ENCODE measurements around the gene CCDC178.

GRCh38 chr18:32968248-32968647 lies 472.3 kb downstream of the CCDC178 start:
- TF ChIP-seq CTCF (conservative IDR thresholded peaks at IDR 0.05; ENCODE audit: low read depth, low read length) (no peak), RAD21 (IDR thresholded peaks at IDR 0.05; ENCODE audit: low read length) (no peak), POLR2A (IDR thresholded peaks at IDR 0.05; ENCODE audit: low read depth, low read length) (no peak), SMC3 (IDR thresholded peaks at IDR 0.05; ENCODE audit: low read depth, low read length) (no peak), ELK1 (IDR thresholded peaks at IDR 0.05; ENCODE audit: borderline replicate concordance, low read depth, low read length) (no peak), RCOR1 (IDR thresholded peaks at IDR 0.05; ENCODE audit: insufficient replicate concordance, low read length) (no peak), CEBPB (IDR thresholded peaks at IDR 0.05; ENCODE audit: low read depth, low read length) (no peak), CHD1 (IDR thresholded peaks at IDR 0.05; ENCODE audit: low read depth, low read length) (no peak), RFX5 (IDR thresholded peaks at IDR 0.05; ENCODE audit: low read depth, low read length) (no peak), MXI1 (IDR thresholded peaks at IDR 0.05; ENCODE audit: borderline replicate concordance, low read depth, low read length) (no peak), BHLHE40 (IDR thresholded peaks at IDR 0.05; ENCODE audit: low read depth, low read length) (no peak)
